AG09319 (cell line): ENCODE results near the gene SETDB2.

Source experiments
- DNase-seq: peaks from one replicate; pipeline ENCODE4 v3.0.0-alpha.2; 2010; ENCODE audit warnings: low read depth; ENCODE audit errors: extremely low read depth
- TF ChIP-seq, protein P1 (sequence below): IDR thresholded peaks from 2 replicates; pipeline ENCODE4 v1.5.1; 2011; ENCODE audit warnings: low read depth, mild to moderate bottlenecking, inconsistent platforms, low read length, moderate library complexity

The SETDB2 gene

DNA sequence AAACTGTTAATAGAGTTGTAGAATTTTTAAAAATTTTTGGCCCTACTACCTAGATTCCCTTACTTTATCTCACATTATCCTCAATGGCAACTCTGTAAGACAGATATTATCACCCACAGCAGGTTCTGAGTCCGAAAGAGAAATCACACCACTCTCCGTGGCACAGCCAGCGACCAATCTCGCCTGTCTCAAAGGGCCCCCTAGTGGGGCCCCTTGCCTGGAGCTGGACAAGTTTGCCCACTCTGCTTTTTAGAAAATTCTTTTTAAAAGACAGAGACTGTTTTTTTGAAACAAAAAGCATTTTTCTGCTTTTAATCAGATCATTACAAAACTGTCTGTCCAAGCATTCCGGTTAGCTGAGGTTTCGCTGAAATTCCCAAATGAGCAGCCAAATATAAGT, 73.4 kb downstream of the SETDB2 start:
- no peak for DNase-seq

DNA sequence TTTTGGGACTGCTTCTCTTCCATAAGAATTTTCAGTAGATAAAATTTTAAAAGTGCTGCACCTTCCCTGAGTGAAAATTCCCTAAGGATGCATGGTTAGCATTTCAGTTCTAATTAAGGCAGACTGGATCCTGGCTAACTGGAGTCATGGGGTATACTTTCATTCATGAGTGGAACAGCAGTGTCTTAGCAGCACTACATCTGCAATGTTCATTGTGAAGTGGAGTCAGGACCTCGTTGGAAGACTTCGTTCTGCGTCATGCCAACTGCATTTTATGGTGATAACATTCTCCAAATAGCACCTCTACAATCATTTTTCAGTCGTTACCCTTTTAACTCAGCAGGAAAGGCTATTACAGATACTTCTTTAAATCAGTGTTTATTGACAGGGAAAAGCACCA, 77.2 kb downstream of the SETDB2 start:
- TF ChIP-seq, protein P1, sequence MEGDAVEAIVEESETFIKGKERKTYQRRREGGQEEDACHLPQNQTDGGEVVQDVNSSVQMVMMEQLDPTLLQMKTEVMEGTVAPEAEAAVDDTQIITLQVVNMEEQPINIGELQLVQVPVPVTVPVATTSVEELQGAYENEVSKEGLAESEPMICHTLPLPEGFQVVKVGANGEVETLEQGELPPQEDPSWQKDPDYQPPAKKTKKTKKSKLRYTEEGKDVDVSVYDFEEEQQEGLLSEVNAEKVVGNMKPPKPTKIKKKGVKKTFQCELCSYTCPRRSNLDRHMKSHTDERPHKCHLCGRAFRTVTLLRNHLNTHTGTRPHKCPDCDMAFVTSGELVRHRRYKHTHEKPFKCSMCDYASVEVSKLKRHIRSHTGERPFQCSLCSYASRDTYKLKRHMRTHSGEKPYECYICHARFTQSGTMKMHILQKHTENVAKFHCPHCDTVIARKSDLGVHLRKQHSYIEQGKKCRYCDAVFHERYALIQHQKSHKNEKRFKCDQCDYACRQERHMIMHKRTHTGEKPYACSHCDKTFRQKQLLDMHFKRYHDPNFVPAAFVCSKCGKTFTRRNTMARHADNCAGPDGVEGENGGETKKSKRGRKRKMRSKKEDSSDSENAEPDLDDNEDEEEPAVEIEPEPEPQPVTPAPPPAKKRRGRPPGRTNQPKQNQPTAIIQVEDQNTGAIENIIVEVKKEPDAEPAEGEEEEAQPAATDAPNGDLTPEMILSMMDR = no peak
- no peak for DNase-seq

More for the DNA sequence above, 73.4 kb downstream of the SETDB2 start:
- TF ChIP-seq, protein P1 = peak; percentile 61

DNA sequence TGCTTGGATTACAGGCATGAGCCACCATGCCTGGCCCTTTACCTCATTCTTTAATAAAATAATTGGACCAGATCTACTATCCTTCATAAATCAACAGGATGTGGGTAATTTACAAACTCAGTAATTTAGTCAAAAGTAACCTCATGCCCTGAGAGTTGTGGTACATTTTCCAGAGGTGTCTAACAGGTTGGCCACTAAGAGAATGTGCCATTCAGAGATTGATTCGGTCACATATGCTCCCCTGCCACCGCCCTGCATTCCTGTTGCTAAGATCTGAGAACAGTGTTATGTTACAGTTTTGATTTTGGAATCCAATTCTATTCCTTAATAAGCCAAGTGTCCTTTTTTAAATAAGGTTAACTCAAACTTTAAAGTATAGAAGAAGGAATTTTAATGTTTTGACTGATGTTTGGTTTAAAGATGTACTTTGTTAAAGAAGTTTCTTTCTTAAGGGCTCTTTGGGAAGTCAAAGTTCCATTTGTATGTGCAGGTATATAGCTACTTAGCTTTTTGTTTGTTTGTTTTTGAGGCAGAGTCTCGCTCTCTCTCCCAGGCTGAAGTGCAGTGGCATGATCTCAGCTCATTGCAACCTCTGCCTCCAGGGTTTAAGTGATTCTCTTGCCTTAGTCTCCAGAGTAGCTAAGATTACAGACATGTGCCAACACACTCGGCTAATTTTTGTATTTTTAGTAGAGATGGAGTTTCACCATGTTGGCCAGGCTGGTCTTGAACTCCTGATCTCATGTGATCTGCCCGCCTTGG, 80.8 kb downstream of the SETDB2 start:
- TF ChIP-seq, protein P1 = no peak
- DNase-seq = no peak

DNA sequence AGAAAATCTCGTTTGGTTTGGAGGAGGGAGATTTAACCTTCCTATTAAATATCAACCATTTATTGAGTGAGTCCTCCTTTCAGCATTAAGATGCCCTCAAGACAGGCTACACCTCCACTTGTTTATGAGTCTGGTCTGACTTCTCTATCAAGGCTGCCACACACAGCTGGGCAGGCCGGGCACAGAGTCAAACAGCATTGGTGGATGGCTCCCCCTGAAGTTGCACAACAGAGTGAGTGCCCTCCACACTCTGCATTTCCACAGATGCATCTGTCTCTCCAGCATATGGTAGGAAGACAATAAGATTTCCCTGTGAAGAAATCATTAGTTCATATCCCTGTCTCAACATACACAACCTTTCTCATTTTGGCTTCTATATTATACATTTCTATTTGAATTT, 83.0 kb downstream of the SETDB2 start:
- DNase-seq = no peak
- TF ChIP-seq, protein P1 = no peak

DNA sequence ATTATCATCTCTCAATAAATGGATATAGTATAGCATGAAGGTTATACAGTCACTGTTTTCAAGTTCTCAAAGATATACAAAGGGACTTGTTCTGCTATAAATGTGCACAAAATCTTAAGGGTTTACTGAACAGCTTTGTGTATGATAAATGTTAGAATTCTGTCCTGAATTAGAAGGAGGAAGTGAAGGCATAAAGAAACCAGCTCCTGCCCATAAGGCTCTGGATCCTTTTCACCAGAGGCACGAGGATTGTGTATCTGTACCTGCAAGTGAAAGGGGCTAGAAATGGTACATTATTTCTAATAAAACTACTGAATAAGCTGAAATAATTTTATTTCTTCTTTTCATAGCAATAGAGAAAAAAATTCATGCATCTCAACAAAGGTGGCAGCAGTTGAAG, 84.1 kb downstream of the SETDB2 start:
- TF ChIP-seq, protein P1 = no peak
- DNase-seq = no peak

DNA sequence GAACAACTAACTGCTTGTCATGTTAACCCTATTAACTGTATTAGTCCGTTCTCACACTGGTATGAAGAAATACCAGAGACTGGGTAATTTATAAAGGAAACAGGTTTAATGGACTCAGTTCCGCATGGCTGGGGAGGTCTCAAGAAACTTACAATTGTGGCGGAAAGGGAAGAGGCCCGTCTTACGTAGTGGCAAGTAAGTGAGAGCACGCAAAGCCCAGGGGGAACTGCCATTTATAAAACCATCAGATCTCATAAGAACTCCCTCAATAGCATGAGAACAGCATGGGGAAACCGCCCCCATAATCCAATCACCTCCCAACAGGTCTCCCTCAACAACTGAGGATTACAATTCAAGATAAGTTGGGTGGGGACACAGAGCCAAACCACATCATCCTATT, 86.4 kb downstream of the SETDB2 start:
- TF ChIP-seq, protein P1 = no peak
- no peak for DNase-seq

DNA sequence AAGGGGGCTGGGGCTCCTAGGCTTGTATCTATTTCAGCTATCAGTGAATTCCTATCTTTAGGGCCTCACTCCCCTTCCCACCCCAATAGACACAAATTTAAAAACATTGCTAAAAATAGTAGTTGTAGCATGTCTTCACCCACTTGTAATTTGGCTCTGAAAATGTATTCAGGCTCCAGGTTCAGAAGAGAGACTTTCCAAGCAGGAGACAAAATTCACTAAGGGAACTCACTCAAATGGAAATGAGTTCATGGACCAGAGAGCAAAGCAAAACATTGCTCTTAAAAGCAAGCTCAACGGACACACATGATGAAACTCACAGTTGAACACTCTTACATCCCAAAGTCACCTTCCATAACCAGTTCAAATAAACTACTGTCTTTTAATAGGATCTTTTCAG, 88.5 kb downstream of the SETDB2 start:
- TF ChIP-seq, protein P1 = no peak
- DNase-seq = no peak
